Breast epithelium (tissue), 4 donors: ENCODE measurements around the gene NQO2. TPM values are rescaled to one million over a fixed set of nuclear protein-coding genes. Genes with fewer than 3 reads are reported as not detected.
A peak's percentile ranks its signal among the peaks of the same experiment; 100 is the strongest.

ENCODE experiments used
- DNase-seq, 2 donors: peaks; one replicate each; pipeline ENCODE4 v3.0.0-alpha.2; 2019; ENCODE audit warnings: low spot score in 2 of 2
- H3K27ac ChIP-seq, 2 donors: fragments of 200-600 bp; sonication (generic) in 1 of 2; one replicate each; pipeline ENCODE4 v1.5.1; 2016 to 2019; ENCODE audit warnings: mild to moderate bottlenecking in 1 of 2
- H3K27me3 ChIP-seq, 2 donors: fragments of 200-600 bp; sonication (generic) in 1 of 2; one replicate each; pipeline versions ENCODE4 v1.5.1 to v1.6.0; 2017 to 2019; ENCODE audit warnings: control low read depth in 1 of 2, mild to moderate bottlenecking in 1 of 2
- H3K36me3 ChIP-seq: fragments of 200-600 bp; one replicate; pipeline ENCODE4 v1.5.1; 2019
- H3K4me1 ChIP-seq, 2 donors: fragments of 200-600 bp; sonication (generic); one replicate each; pipeline ENCODE4 v1.5.1; 2016 to 2019; ENCODE audit warnings: control low read depth in 1 of 2
- H3K4me3 ChIP-seq, 3 donors: fragments of 200-600 bp; sonication (generic); 1 replicate in 2 of 3; 2 replicates in 1 of 3; pipeline ENCODE4 v1.5.1; 2016 to 2019; ENCODE audit warnings: mild to moderate bottlenecking in 3 of 3, moderate library complexity in 2 of 3
- H3K9me3 ChIP-seq, 2 donors: fragments of 200-600 bp; sonication (generic) in 1 of 2; one replicate each; pipeline ENCODE4 v1.5.1; 2016 to 2019; ENCODE audit warnings: control low read depth in 1 of 2
- POLR2A ChIP-seq: fragments of 450-650 bp; IDR thresholded peaks from one replicate; pipeline ENCODE4 v1.6.1; 2016; ENCODE audit warnings: antibody characterized with exemption, mild to moderate bottlenecking, moderate library complexity
- POLR2AphosphoS5 ChIP-seq, 3 donors: sonication (generic); formaldehyde crosslinking; IDR thresholded peaks; one replicate each; pipeline ENCODE4 v1.6.1; 2017; ENCODE audit warnings: antibody characterized with exemption in 3 of 3
- intact Hi-C: fragments of 100-400 bp; cut with DNase I; formaldehyde crosslinking; loops from one replicate; pipeline ENCODE4 v1.15.1; 2023; ENCODE audit warnings: low total_unique reads
- total RNA-seq, 3 donors: library from RNA; depleted of rRNA; stranded (reverse); fragments of >200 nt; gene quantifications; one replicate each; pipeline ENCODE4 v1.1.0, GENCODE V29; 2016
- TF ChIP-seq, protein P1 (sequence below), 3 donors: fragments of 450-650 bp; IDR thresholded peaks; one replicate each; pipeline ENCODE4 v1.5.1; 2016 to 2017; ENCODE audit warnings: antibody characterized with exemption in 3 of 3, mild to moderate bottlenecking in 3 of 3, moderate library complexity in 3 of 3

NQO2 gene
- total RNA-seq, 3 donors from 2014 or later = 23.6 to 64.6 (median 24.9) TPM

DNA sequence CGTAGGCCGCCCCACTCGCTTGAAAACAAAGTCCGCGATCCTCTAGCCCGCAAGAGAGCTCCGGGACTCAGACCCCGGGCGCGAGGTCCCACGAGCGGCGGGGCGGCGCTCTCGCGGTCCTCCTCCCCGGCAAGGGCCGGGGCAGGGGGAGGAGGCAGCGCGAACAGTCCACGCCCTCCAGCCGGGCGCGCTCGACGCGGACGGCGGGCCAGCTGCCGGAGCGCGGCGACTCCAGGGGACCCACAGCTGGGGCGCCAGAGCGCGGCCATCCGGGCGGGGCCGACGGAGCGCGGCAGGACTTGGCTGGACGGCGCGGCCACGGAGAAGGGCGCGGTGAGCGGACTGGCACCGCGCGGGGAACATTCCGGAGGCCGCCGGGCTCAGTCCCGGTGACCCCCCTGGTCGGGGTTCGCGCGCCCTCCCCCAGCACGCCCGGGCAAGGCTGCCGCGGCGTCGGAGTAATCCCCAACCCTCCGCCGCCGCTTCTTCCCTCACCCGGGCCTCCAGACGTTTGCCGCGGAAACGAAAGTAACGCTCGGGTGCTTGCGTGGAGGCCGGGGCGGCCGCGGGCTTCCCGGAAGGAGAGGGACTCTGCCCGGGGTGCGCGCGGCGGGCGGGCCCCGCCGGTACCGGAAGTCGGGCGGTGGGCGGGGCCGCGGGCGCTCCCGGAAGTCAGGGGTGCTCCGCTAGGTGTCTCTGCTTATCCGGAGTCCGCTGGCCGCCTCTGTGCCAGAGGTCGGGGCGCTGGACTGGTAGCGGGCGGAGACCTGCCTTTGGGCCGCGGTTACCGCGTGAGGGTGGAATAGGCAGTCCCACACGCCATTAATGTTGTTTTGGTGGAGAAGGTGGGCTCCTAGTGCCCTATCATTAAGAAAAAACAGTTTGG lies 68.9 kb downstream of the NQO2 start, which contains the start of gene RIPK1:
TSS of gene RIPK1 (plus strand) at position 166 of the 886 bp plus-strand sequence. CDS start 8,330 bp downstream, outside the sequence.
- Histone ChIP-seq H3K27me3 (no peaks in the 10 kb centered on the region), H3K36me3 (no peaks in the 10 kb centered on the region), H3K27ac (peak within 1 kb of the TSS; percentile 98 to 99), H3K4me3 (peak within 1 kb of the TSS; percentile 93 to 96 (median 93)), H3K9me3 (no peaks in the 10 kb centered on the region), H3K4me1 (no peaks in the 10 kb centered on the region)
- DNase-seq = peak; percentile 90 to 94
- intact Hi-C loops = no loop called here
- TF ChIP-seq POLR2AphosphoS5 (IDR thresholded peaks at IDR 0.05) (peak; percentile 85 to 94 (median 90)), POLR2A (peak; percentile 75)
- TF ChIP-seq, protein P1, sequence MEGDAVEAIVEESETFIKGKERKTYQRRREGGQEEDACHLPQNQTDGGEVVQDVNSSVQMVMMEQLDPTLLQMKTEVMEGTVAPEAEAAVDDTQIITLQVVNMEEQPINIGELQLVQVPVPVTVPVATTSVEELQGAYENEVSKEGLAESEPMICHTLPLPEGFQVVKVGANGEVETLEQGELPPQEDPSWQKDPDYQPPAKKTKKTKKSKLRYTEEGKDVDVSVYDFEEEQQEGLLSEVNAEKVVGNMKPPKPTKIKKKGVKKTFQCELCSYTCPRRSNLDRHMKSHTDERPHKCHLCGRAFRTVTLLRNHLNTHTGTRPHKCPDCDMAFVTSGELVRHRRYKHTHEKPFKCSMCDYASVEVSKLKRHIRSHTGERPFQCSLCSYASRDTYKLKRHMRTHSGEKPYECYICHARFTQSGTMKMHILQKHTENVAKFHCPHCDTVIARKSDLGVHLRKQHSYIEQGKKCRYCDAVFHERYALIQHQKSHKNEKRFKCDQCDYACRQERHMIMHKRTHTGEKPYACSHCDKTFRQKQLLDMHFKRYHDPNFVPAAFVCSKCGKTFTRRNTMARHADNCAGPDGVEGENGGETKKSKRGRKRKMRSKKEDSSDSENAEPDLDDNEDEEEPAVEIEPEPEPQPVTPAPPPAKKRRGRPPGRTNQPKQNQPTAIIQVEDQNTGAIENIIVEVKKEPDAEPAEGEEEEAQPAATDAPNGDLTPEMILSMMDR (IDR thresholded peaks at IDR 0.05) = peak in 1 of 3 donors; percentile 28

Other genes starting within 250 kb of the NQO2 start
- gene MYLK4, start 249.0 kb upstream of the NQO2 start, total RNA-seq = 1 to 10 TPM; 1.3 to 1.9 (median 1.4) TPM
- 10 to 100 TPM; 40.6 to 62.3 (median 59.3) TPM for gene WRNIP1, start 234.5 kb upstream of the NQO2 start, total RNA-seq
- gene SERPINB1, start 158.0 kb upstream of the NQO2 start, total RNA-seq = 10 to 100 TPM; 35.1 to 53.6 (median 51.8) TPM
- 10 to 100 TPM in 2 of 3 donors, 1 to 10 TPM in 1; 8.0 to 12.8 (median 10.8) TPM for gene SERPINB9, start 96.6 kb upstream of the NQO2 start, total RNA-seq
- 100 to 1,000 TPM; 100 to 146 (median 137) TPM for gene SERPINB6, start 28.3 kb upstream of the NQO2 start, total RNA-seq
- gene RIPK1, start 68.6 kb downstream of the NQO2 start, total RNA-seq = 10 to 100 TPM; 23.8 to 38.9 (median 26.2) TPM
- gene BPHL, start 118.8 kb downstream of the NQO2 start, total RNA-seq = 10 to 100 TPM; 15.4 to 19.4 (median 19.3) TPM
- gene TUBB2A, start 157.7 kb downstream of the NQO2 start, total RNA-seq = 10 to 100 TPM; 27.8 to 43.6 (median 36.0) TPM
- gene TUBB2B, start 227.8 kb downstream of the NQO2 start, total RNA-seq = 1 to 10 TPM; 4.2 to 7.5 (median 7.3) TPM